Transverse colon (tissue), 4 donors: Measurements from ENCODE around the gene SCN3A. TPM values are rescaled to one million over a fixed set of nuclear protein-coding genes. Genes with fewer than 3 reads are reported as not detected.

Experiments
- DNase-seq: peaks from one replicate; pipeline ENCODE4 v3.0.0-alpha.2; 2019
- H3K27ac ChIP-seq, 4 donors: fragments of 200-600 bp; sonication (generic); 2 replicates each; pipeline ENCODE4 v1.5.1; 2016 to 2018; ENCODE audit warnings: inconsistent platforms in 4 of 4
- H3K27me3 ChIP-seq: fragments of 200-600 bp; sonication (generic); 2 replicates; pipeline ENCODE4 v1.5.1; 2017; ENCODE audit warnings: inconsistent platforms
- H3K36me3 ChIP-seq, 4 donors: fragments of 200-600 bp; sonication (generic); 2 replicates each; pipeline ENCODE4 v1.5.1; 2017 to 2019; ENCODE audit warnings: inconsistent platforms in 4 of 4
- H3K4me1 ChIP-seq, 4 donors: fragments of 200-600 bp; sonication (generic); 2 replicates each; pipeline ENCODE4 v1.5.1; 2017 to 2020; ENCODE audit warnings: inconsistent platforms in 4 of 4
- H3K4me3 ChIP-seq, 4 donors: fragments of 200-600 bp; sonication (generic); 1 replicate in 1 of 4; 2 replicates in 3 of 4; pipeline versions ENCODE4 v1.5.1 to v1.6.1; 2017 to 2019; ENCODE audit warnings: inconsistent platforms in 4 of 4
- H3K9me3 ChIP-seq, 2 donors: fragments of 200-600 bp; sonication (generic); 2 replicates each; pipeline ENCODE4 v1.5.1; 2017 to 2019; ENCODE audit warnings: inconsistent platforms in 2 of 2
- EP300 ChIP-seq: sonication (generic); formaldehyde crosslinking; IDR thresholded peaks from one replicate; pipeline ENCODE4 v1.6.1; 2017; ENCODE audit warnings: antibody characterized with exemption, low read depth
- POLR2A ChIP-seq: fragments of 450-650 bp; IDR thresholded peaks from one replicate; pipeline ENCODE4 v1.6.1; 2016; ENCODE audit warnings: antibody characterized with exemption, mild to moderate bottlenecking, moderate library complexity
- POLR2AphosphoS5 ChIP-seq, 3 donors: sonication (generic); formaldehyde crosslinking; IDR thresholded peaks; one replicate each; pipeline ENCODE4 v1.6.1; 2016; ENCODE audit warnings: antibody characterized with exemption in 3 of 3
- WGBS, 2 donors: methylation state at CpG; one replicate each; pipeline ENCODE4 v1.1.5; 2018; ENCODE audit warnings: low coverage in 1 of 2; 5-methylcytosine and 5-hydroxymethylcytosine counted together
- in situ Hi-C, 4 donors: fragments of 200-750 bp; cut with MboI; loops; one replicate each; pipeline versions ENCODE4 v1.15.0 to v1.15.1; 2017; ENCODE audit warnings: low sequenced_read_pairs in 3 of 4, low pct_ligation_motif_present in 1 of 4, low pct_unique_long_range_greater_than_20kb in 1 of 4
- intact Hi-C: fragments of 100-400 bp; cut with DNase I; formaldehyde crosslinking; loops from one replicate; pipeline ENCODE4 v1.15.1; 2023; ENCODE audit warnings: low total_unique reads
- total RNA-seq, 4 donors: library from RNA; depleted of rRNA; stranded (reverse); fragments of >200 nt; gene quantifications; one replicate each; pipeline ENCODE4 v1.1.0, GENCODE V29; 2016
- TF ChIP-seq, protein P1 (sequence below), 5 experiments: fragments of 200-600 bp in 3 of 5; fragments of 450-650 bp in 2 of 5; sonication (generic) in 3 of 5; IDR thresholded peaks; 1 replicate in 2 of 5; 2 replicates in 3 of 5; pipeline ENCODE4 v1.5.1; 2016 to 2017; ENCODE audit warnings: antibody characterized with exemption in 5 of 5, inconsistent platforms in 3 of 5, mild to moderate bottlenecking in 2 of 5, moderate library complexity in 1 of 5

Gene SCN3A
- total RNA-seq, 4 donors from 2014 or later, result 0.60 to 2.5 (median 1.4) TPM

DNA sequence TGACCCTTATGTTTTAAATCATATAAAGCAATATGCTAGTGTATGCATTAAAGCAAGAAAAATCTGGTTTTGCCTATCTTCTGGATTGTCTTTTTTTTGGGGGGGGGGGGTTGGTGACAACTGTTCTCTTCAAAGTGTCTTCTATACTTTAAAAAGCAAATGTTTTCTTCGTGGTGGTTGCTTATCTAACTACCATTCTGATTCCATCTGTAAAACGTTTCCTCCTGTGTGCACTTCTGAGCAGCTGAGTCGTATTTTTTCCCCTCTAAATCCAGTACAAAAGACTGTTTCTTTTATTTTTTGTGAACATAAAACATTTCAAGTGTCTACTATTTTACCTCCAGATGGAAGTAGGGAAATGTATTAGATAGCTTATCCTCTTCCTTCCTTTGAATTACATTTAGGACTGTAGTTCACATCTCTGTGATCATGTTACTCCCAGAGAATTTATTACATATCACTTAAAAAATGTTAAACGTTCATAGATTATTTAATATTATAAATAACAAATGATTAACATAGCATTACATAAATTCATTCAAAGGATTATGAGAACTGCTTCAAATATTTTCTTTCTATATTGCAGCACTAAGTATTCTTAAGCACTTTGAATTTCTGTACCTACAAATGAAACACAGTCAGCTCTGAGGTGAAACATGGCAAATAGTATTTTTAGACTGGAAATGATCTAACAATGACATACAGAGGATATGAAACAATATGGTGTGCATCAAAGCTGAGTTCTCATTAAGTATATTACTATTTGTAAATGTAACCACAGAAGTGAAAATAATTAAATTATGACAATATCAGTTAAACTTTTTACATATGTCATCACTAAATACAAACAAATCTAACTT is 56.4 kb downstream of the SCN3A start:
- Histone ChIP-seq H3K36me3 (no peaks in the 10 kb centered on the region), H3K4me1 (no peaks in the 10 kb centered on the region), H3K27me3 (no peaks in the 10 kb centered on the region), H3K9me3 (no peaks in the 10 kb centered on the region), H3K27ac (no peak overlapping the region), H3K4me3 (no peak overlapping the region)
- in situ Hi-C loops, result no loop called here
- 17 to 21% methylated on average over 4 of the region's 4 CpGs for WGBS, 2 donors
- intact Hi-C loops, result no loop called here
- DNase-seq, result no peak
- TF ChIP-seq POLR2A (no peak), POLR2AphosphoS5 (IDR thresholded peaks at IDR 0.05) (no peak), EP300 (no peak)
- TF ChIP-seq, protein P1, sequence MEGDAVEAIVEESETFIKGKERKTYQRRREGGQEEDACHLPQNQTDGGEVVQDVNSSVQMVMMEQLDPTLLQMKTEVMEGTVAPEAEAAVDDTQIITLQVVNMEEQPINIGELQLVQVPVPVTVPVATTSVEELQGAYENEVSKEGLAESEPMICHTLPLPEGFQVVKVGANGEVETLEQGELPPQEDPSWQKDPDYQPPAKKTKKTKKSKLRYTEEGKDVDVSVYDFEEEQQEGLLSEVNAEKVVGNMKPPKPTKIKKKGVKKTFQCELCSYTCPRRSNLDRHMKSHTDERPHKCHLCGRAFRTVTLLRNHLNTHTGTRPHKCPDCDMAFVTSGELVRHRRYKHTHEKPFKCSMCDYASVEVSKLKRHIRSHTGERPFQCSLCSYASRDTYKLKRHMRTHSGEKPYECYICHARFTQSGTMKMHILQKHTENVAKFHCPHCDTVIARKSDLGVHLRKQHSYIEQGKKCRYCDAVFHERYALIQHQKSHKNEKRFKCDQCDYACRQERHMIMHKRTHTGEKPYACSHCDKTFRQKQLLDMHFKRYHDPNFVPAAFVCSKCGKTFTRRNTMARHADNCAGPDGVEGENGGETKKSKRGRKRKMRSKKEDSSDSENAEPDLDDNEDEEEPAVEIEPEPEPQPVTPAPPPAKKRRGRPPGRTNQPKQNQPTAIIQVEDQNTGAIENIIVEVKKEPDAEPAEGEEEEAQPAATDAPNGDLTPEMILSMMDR (IDR thresholded peaks at IDR 0.05), result no peak

DNA sequence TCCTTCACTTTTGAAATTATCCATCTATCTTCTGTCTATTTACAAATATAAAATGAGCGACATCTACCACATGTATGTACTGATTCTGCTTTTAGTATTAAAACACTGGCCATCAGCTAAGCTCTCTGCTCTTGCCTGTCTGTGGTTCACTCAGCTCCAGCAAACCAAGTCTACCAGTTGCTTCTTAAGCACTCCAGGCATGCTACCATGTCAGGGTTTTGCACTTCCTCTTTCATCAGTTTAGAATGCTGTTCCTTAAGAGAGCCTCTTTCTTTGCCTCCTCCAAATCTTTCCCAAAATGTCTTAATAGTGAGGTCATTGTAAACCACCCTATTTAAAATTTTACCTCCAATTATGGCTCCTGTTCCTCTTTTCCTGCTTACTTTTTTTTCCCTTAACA is 59.5 kb downstream of the SCN3A start:
- Histone ChIP-seq H3K27me3 (no peaks in the 10 kb centered on the region), H3K36me3 (no peaks in the 10 kb centered on the region), H3K4me3 (no peak overlapping the region), H3K4me1 (no peaks in the 10 kb centered on the region), H3K9me3 (no peaks in the 10 kb centered on the region), H3K27ac (no peak overlapping the region)
- 81 to 88% methylated on average over 1 of the region's 1 CpG for WGBS, 2 donors
- intact Hi-C loops (no loop called here), in situ Hi-C loops (no loop called here)
- TF ChIP-seq POLR2AphosphoS5 (IDR thresholded peaks at IDR 0.05) (no peak), EP300 (no peak), POLR2A (no peak)
- TF ChIP-seq, protein P1 (IDR thresholded peaks at IDR 0.05), result no peak
- DNase-seq, result no peak

DNA sequence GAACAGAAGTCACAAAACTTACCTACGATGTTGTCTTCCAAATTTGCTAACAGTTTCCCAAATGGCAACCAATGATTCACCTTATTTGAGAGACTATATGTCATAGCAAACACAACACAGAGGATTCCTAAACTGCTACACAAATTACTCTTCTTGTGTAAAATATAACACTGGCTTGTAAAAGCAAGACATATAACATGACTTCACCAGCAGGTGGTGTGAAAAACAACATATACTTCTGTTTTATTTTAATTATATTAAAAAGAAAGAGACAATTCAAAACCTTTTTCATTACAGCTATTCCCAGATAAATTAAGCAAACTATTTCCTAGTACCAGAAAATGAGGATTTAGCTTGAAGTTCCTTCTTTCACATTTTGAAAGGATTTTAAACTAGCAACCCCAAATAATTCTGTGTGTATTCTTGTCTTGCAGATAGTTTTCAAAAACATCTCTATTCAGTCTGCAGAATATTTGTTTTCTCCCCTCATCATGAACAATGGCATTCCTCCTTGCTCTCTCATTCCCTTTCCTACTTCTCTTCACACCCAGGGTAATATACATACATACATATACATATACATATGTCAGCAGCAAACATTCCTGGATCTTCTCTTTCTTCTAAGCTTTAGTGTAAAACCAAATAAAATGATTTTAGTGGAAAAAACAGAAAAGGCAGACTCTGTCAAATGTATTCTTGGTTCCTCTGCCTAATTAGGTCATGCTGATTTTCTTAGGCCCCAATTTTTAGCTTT is 62.1 kb downstream of the SCN3A start:
- intact Hi-C loops, result no loop called here
- Histone ChIP-seq H3K36me3 (no peaks in the 10 kb centered on the region), H3K9me3 (no peaks in the 10 kb centered on the region), H3K4me3 (no peak overlapping the region), H3K4me1 (no peaks in the 10 kb centered on the region), H3K27ac (no peak overlapping the region), H3K27me3 (no peaks in the 10 kb centered on the region)
- DNase-seq, result no peak
- TF ChIP-seq, protein P1 (IDR thresholded peaks at IDR 0.05), result no peak
- TF ChIP-seq POLR2A (no peak), EP300 (no peak)
- WGBS, 2 donors, result 58 to 89% methylated on average over 1 of the region's 1 CpG
- in situ Hi-C loops, result no loop called here

DNA sequence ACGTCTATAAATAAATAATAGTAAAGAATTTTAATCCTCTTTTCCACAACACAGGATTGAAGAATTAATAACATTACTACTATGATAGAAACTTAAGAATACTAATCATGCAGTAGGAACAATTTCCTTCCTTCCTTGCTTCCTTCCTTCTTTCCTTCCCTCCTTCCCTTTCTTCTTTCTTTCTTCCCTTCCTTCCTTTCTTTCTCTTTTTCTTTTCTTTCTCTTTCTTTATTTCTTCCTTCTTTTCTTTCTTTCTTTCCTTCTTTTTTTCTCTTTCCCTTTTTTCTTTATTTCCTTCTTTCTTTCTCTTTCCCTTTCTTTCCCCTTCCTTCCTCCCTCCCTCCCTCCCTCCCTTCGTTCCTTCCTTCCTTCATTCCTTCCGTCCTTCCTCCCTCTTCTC is 77.6 kb downstream of the SCN3A start:
- WGBS, 2 donors, result 85 to 96% methylated on average over 3 of the region's 3 CpGs
- in situ Hi-C loops (no loop called here), intact Hi-C loops (no loop called here)
- Histone ChIP-seq H3K4me1 (no peaks in the 10 kb centered on the region), H3K36me3 (no peaks in the 10 kb centered on the region), H3K4me3 (no peak overlapping the region), H3K27ac (no peak overlapping the region), H3K27me3 (no peaks in the 10 kb centered on the region), H3K9me3 (no peaks in the 10 kb centered on the region)
- TF ChIP-seq POLR2AphosphoS5 (IDR thresholded peaks at IDR 0.05) (no peak), EP300 (no peak), POLR2A (no peak)
- TF ChIP-seq, protein P1 (IDR thresholded peaks at IDR 0.05), result no peak
- DNase-seq, result no peak
